LNCaP clone FGC (cell line): Measurements from ENCODE around the gene PCSK4.

Experiments used
- DNase-seq: peaks from one replicate; pipeline ENCODE4 v3.0.0-alpha.2; 2011; ENCODE audit warnings: low read depth
- H3K4me3 ChIP-seq: 2 replicates; pipeline ENCODE4 v1.5.1; 2011; ENCODE audit warnings: mild to moderate bottlenecking, low read depth, low read length, control low read depth
- TF ChIP-seq, protein P1 (sequence below): IDR thresholded peaks from 2 replicates; pipeline ENCODE4 v1.5.1; 2012; ENCODE audit warnings: mild to moderate bottlenecking; ENCODE audit not compliant: control insufficient read depth, insufficient read depth; ENCODE audit errors: extremely low read depth

PCSK4 gene

DNA sequence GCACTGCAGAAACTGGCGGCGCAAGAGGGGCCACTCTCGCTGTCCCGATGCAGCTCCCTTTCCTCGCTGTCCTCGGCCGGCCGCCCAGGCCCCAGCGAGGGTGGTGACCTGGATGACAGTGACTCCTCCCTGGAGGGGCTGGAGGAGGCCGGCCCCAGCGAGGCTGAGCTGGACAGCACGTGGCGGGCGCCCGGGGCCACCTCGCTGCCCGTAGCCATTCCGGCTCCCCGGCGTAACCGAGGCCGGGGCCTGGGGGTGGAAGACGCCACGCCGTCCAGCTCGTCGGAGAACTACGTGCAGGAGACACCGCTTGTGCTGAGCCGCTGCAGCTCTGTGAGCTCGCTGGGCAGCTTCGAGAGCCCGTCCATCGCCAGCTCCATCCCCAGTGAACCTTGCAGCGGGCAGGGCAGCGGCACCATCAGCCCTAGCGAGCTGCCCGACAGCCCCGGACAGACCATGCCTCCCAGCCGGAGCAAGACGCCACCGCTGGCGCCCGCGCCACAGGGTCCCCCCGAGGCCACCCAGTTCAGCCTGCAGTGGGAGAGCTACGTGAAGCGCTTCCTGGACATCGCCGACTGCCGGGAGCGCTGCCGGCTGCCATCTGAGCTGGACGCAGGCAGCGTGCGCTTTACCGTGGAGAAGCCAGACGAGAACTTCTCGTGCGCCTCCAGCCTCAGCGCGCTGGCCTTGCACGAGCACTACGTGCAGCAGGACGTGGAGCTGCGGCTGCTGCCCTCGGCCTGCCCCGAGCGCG lies 23.5 kb downstream of the PCSK4 start:
- DNase-seq = no peak
- TF ChIP-seq, protein P1, sequence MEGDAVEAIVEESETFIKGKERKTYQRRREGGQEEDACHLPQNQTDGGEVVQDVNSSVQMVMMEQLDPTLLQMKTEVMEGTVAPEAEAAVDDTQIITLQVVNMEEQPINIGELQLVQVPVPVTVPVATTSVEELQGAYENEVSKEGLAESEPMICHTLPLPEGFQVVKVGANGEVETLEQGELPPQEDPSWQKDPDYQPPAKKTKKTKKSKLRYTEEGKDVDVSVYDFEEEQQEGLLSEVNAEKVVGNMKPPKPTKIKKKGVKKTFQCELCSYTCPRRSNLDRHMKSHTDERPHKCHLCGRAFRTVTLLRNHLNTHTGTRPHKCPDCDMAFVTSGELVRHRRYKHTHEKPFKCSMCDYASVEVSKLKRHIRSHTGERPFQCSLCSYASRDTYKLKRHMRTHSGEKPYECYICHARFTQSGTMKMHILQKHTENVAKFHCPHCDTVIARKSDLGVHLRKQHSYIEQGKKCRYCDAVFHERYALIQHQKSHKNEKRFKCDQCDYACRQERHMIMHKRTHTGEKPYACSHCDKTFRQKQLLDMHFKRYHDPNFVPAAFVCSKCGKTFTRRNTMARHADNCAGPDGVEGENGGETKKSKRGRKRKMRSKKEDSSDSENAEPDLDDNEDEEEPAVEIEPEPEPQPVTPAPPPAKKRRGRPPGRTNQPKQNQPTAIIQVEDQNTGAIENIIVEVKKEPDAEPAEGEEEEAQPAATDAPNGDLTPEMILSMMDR = no peak
- no peak overlapping the region for H3K4me3 ChIP-seq

DNA sequence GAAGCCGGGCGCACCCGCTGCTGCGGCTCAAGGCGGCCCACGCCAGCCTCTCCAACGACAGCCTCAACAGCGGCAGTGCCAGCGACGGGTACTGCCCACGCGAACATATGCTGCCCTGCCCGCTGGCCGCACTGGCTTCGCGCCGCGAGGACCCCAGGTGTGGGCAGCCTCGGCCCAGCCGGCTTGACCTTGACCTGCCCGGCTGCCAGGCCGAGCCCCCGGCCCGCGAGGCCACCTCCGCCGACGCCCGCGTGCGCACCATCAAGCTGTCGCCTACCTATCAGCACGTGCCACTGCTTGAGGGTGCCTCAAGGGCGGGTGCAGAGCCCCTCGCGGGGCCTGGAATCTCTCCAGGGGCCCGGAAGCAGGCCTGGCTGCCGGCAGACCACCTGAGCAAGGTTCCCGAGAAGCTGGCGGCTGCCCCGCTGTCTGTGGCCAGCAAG lies 24.1 kb downstream of the PCSK4 start:
- DNase-seq = no peak
- TF ChIP-seq, protein P1 = no peak
- no peak overlapping the region for H3K4me3 ChIP-seq

DNA sequence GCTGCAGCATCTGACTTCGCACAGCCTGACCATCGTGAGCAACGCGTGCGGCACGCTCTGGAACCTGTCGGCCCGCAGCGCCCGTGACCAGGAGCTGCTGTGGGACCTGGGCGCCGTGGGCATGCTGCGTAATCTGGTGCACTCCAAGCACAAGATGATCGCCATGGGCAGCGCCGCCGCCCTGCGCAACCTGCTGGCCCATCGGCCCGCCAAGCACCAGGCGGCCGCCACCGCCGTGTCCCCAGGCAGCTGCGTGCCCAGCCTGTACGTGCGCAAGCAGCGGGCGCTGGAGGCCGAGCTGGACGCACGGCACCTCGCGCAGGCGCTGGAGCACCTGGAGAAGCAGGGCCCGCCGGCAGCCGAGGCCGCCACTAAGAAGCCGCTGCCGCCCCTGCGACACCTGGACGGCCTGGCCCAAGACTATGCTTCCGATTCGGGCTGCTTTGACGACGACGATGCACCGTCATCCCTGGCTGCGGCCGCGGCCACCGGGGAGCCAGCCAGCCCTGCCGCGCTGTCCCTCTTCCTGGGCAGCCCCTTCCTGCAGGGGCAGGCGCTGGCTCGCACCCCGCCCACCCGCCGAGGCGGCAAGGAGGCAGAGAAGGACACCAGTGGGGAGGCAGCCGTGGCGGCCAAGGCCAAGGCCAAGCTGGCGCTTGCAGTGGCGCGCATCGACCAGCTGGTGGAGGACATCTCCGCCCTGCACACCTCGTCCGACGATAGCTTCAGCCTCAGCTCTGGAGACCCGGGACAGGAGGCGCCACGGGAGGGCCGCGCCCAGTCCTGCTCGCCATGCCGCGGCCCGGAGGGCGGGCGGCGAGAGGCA lies 24.7 kb downstream of the PCSK4 start:
- TF ChIP-seq, protein P1 = peak; percentile 52
- DNase-seq = no peak
- H3K4me3 ChIP-seq = no peak overlapping the region

DNA sequence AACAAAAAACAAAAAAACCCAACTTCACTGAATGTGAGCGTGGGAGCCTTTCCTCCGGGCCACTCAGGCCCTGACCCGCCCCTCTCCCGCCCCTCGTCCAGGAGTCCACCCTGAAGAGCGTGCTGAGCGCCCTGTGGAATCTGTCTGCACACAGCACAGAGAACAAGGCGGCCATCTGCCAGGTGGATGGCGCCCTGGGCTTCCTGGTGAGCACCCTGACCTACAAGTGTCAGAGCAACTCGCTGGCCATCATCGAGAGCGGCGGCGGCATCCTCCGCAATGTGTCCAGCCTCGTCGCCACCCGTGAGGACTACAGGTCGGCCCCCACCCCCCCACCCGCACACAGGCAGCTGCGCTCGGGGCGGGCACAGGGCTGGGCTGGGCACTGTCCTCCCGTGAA lies 28.3 kb downstream of the PCSK4 start:
- H3K4me3 ChIP-seq = no peak overlapping the region
- TF ChIP-seq, protein P1 = no peak
- no peak for DNase-seq

DNA sequence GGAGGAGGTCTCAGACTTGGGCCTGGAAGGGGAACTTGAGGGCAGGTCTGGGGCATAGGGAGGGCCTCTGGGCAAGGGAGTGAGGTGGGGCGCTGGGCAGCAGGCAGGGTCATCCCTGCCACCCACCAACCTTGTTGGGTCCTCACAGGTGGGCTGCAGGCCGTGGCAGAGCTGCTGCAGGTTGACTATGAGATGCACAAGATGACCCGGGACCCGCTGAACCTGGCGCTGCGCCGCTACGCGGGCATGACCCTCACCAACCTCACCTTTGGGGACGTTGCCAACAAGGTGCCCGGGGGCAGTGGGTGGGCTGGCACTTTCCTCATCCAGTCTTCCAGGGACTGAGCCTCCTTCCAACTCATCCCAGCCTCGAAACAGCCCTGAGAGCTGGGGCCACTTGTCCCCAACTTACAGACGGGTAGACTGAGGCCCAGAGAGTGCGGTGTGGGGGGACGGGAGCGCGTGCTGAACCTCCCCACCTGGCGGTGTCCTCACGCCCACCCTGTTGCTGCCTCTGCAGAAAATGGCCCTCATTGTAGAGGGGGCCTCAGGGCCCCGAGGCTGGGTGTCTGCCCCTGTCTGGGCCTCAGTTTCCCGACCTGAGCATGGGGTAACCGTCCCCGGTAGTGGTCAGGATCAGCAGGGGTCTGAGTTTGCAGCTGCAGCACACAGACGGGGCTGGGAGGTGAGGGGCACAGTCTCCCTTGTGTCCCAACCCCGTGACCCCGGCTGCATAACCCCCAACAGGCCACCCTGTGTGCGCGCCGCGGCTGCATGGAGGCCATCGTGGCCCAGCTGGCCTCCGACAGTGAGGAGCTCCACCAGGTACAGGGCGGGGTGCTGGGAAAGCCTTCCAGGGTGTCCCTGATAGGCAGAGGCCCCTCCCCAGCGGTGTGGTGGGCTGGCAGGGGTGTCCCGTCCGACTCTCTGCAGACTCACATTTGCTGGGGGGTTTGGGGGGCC lies 29.8 kb downstream of the PCSK4 start:
- DNase-seq = no peak
- TF ChIP-seq, protein P1 = no peak
- H3K4me3 ChIP-seq = no peak overlapping the region

DNA sequence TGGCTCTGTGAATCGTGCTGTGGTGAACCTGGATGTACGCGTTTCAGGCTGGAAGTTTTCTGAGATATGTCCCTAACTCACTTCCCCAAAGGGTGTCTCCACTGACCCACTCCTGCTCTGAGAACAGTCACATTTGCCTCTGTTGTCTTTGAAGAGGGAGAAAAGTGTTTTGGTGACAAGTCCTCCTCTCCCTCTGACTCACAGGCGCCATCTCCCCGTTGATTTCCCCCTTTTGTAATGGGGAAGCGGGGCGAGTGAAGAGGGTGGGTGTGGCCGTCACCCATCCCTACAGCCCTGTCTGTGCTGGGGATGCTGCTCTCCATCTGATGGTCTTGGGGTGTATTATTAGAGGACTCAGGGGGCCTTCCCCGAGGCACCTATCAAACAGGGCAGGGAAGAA lies 30.7 kb downstream of the PCSK4 start:
- TF ChIP-seq, protein P1 = no peak
- DNase-seq = no peak
- H3K4me3 ChIP-seq = no peak overlapping the region
